Measurements from ENCODE around the gene SMOC1.

Gene SMOC1

DNA sequence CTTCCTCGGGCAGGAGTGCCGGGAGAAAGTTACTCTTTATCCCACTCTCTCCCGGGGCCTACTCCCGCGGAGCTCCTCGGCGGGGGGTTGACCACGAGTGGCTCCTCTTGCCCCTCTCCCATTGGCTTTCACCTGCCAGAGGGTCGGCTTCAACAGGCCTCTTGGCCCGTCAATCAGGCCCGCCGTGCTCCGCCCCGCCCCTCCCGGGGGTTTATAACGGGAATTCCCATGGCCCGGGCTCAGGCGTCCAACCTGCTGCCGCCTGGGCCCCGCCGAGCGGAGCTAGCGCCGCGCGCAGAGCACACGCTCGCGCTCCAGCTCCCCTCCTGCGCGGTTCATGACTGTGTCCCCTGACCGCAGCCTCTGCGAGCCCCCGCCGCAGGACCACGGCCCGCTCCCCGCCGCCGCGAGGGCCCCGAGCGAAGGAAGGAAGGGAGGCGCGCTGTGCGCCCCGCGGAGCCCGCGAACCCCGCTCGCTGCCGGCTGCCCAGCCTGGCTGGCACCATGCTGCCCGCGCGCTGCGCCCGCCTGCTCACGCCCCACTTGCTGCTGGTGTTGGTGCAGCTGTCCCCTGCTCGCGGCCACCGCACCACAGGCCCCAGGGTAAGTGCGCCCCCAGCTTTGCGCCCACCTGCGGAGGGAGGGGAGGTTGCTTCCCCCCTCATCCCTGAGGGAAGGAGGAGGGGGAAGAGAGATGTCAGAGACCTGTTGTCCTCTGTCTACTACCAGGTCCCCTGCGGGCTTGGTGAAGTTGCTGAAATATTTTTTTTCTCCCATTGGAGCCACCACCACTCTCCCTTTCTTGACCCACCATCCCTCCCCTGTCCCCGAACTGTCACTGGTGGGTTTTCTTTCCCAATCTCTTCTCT, at the start of gene SMOC1:
TSS of gene SMOC1 (plus strand) at position 242 of the 869 bp plus-strand sequence. CDS start at position 505, 263 bp downstream.
- no peaks in the 10 kb centered on the region for H3K36me3 Mint-ChIP-seq (ENCODE audit: low read depth)
- intact Hi-C loops (cut with micrococcal nuclease): no loop called here
- peaks cover 54% of the 10 kb centered on the region for H3K27me3 Mint-ChIP-seq
- H3K9me3 Mint-ChIP-seq: no peaks in the 10 kb centered on the region
- no peaks in the 10 kb centered on the region for H3K4me1 Mint-ChIP-seq (ENCODE audit: low read depth)
- H3K4me3 Mint-ChIP-seq: no peak within 1 kb of the TSS
- no peak within 1 kb of the TSS for H3K27ac Mint-ChIP-seq

- no peak overlapping the region for H3K27ac Mint-ChIP-seq
- H3K4me1 Mint-ChIP-seq (ENCODE audit: low read depth): no peaks in the 10 kb centered on the region
- no peaks in the 10 kb centered on the region for H3K9me3 Mint-ChIP-seq
- H3K36me3 Mint-ChIP-seq (ENCODE audit: low read depth): no peaks in the 10 kb centered on the region
- peaks cover 4% of the 10 kb centered on the region for H3K27me3 Mint-ChIP-seq
- no peak overlapping the region for H3K4me3 Mint-ChIP-seq
- intact Hi-C loops (cut with micrococcal nuclease): no loop called here
Observed at GRCh38 chr14:69838881-69839416, 40.3 kb upstream of the SMOC1 start.

- Mint-ChIP-seq H3K36me3 (ENCODE audit: low read depth) (no peaks in the 10 kb centered on the region), H3K27ac (no peak overlapping the region), H3K4me1 (ENCODE audit: low read depth) (no peaks in the 10 kb centered on the region), H3K4me3 (no peak overlapping the region), H3K9me3 (no peaks in the 10 kb centered on the region), H3K27me3 (peaks cover 3% of the 10 kb centered on the region)
- intact Hi-C loops (cut with micrococcal nuclease): no loop called here
Observed at GRCh38 chr14:69839661-69840060, 39.6 kb upstream of the SMOC1 start.

DNA sequence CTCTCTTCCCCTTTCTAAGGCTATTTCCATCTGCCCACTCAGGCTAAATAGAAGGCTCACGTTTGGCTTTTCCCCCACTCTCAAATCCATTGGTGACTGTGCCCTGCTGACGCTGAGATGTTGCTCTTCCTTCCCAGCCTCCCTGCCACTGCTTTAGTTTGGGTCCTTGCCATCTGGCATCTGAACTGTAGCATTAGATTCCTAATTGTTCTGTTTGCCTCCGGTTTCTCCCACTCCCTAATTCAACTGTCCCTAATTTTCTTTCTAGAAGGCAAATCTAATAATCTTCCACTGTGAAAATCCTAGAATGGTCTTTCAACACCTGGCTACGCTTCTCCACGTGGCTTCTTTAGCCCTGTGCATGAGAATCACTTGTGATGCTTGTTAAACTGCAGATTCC, 37.6 kb upstream of the SMOC1 start:
- H3K36me3 Mint-ChIP-seq (ENCODE audit: low read depth): no peaks in the 10 kb centered on the region
- H3K9me3 Mint-ChIP-seq: no peaks in the 10 kb centered on the region
- intact Hi-C loops (cut with micrococcal nuclease): no loop called here
- no peaks in the 10 kb centered on the region for H3K27me3 Mint-ChIP-seq
- no peak overlapping the region for H3K4me3 Mint-ChIP-seq
- H3K4me1 Mint-ChIP-seq (ENCODE audit: low read depth): no peaks in the 10 kb centered on the region
- H3K27ac Mint-ChIP-seq: no peak overlapping the region

DNA sequence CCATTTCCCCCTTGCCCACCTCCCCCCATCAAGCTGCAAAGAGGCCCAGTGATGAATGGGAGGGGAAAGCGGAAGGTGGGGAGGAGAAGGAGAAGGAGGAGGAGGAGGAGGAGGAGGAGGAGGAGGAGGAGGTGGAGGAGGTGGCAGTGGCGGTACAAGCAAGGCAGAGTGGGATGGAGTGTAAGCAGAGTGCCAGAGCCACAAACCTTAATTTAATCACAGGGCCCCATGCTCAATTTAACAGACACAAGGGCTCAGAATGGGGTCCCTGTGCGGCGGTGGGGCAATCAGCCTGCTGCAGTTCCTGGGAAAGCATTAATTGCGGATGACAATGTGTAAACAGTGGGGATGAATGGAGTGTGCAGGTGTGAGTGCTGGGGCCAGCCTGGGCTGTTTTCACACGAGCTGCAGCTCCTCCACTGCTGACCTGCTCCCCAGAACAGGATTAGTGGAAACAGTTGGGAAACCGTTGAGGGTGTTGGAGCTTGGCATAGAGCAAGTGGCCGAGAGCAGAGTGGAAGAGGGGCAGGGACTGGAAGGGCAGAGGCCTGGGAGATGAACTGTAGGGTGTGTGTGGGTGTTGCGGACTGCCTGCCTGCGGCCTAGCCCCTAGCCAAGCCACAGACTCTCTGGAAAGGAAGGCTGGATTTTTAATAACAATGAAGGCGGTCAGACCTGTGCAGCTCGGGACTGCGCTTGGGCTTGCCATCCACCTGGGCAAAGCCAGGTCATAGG, 36.4 kb upstream of the SMOC1 start:
- H3K4me3 Mint-ChIP-seq: no peak overlapping the region
- no peaks in the 10 kb centered on the region for H3K4me1 Mint-ChIP-seq (ENCODE audit: low read depth)
- no peak overlapping the region for H3K27ac Mint-ChIP-seq
- no peaks in the 10 kb centered on the region for H3K9me3 Mint-ChIP-seq
- intact Hi-C loops (cut with micrococcal nuclease): no loop called here
- no peaks in the 10 kb centered on the region for H3K36me3 Mint-ChIP-seq (ENCODE audit: low read depth)
- H3K27me3 Mint-ChIP-seq: peaks cover 2% of the 10 kb centered on the region

DNA sequence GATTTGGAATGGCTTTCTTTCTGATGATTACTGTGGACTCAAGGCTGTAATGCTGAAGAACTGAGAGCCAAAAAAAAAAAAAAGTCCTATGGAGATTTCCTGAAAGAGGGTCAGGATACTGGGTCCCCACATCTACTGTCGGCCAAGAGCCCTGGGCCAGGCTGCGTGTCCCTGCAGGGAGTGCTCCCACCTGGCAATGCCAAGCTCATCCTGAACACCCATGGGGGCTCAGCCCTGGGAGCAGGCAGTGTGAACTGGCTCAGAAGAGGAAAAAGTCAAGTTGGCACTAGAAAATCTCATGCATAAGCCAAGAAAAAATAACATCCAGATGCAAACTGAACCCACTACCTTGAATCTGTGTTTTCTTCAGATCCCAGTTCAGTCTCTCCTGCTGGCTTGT, 35.0 kb upstream of the SMOC1 start:
- intact Hi-C loops (cut with micrococcal nuclease): no loop called here
- Mint-ChIP-seq H3K27ac (no peak overlapping the region), H3K36me3 (ENCODE audit: low read depth) (no peaks in the 10 kb centered on the region), H3K9me3 (no peaks in the 10 kb centered on the region), H3K4me1 (ENCODE audit: low read depth) (no peaks in the 10 kb centered on the region), H3K27me3 (peaks cover 7% of the 10 kb centered on the region), H3K4me3 (no peak overlapping the region)

DNA sequence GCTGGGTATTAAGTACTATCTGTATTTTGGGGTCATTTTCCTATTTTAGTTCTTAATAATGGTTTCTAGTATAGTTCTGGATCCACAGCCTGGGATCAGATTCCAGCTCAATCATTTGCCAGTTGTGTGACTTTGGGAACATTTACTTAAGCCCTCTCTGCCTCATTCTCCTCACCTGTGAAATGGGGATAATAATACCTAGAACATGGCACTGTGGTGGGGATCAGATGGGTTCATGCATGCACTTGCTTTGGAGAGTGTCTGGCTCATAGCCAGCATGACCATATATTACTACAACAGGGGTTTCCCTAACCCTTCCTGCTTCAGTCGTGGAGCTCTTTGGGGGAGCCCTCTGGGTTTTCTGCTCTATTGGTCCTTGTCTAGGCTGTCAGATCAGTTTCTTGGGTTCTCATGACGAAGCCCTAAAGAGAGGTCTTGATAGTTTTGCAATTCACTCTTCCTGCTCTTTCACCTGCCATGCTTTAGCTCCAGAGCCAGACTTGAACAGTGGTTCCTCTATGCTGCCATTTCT, 34.1 kb upstream of the SMOC1 start:
- Mint-ChIP-seq H3K27ac (no peak overlapping the region), H3K36me3 (ENCODE audit: low read depth) (no peaks in the 10 kb centered on the region), H3K4me1 (ENCODE audit: low read depth) (no peaks in the 10 kb centered on the region), H3K4me3 (no peak overlapping the region), H3K27me3 (peaks cover 13% of the 10 kb centered on the region), H3K9me3 (no peaks in the 10 kb centered on the region)
- intact Hi-C loops (cut with micrococcal nuclease): no loop called here

- Mint-ChIP-seq H3K9me3 (no peaks in the 10 kb centered on the region), H3K27ac (no peak overlapping the region), H3K4me3 (no peak overlapping the region), H3K4me1 (ENCODE audit: low read depth) (no peaks in the 10 kb centered on the region), H3K27me3 (peaks cover 14% of the 10 kb centered on the region), H3K36me3 (ENCODE audit: low read depth) (no peaks in the 10 kb centered on the region)
- intact Hi-C loops (cut with micrococcal nuclease): no loop called here
Observed at GRCh38 chr14:69845787-69846186, 33.4 kb upstream of the SMOC1 start.

DNA sequence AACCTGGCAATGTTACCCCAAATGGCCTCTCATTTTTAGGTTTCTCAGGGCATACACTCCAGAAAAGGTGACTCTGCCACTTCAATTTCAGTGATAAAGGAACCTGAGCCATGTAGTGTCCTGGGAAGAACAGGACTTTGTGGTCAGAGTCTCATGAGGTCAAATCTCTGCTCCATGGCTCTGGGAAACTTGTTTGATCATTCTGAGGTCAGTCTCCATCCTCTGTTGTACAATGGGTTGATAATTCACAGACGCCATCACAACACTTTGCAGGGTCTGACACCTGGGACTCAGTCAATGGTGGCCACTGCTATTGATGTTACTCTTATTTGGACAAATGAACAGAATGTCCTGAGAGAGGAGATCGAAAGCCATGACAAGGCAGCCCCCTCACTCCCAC, 31.1 kb upstream of the SMOC1 start:
- Mint-ChIP-seq H3K36me3 (ENCODE audit: low read depth) (no peaks in the 10 kb centered on the region), H3K27me3 (peaks cover 14% of the 10 kb centered on the region), H3K9me3 (no peaks in the 10 kb centered on the region), H3K27ac (no peak overlapping the region), H3K4me3 (no peak overlapping the region), H3K4me1 (ENCODE audit: low read depth) (no peaks in the 10 kb centered on the region)
- intact Hi-C loops (cut with micrococcal nuclease): no loop called here

- Mint-ChIP-seq H3K9me3 (no peaks in the 10 kb centered on the region), H3K4me1 (ENCODE audit: low read depth) (no peaks in the 10 kb centered on the region), H3K27ac (no peak overlapping the region), H3K27me3 (peaks cover 14% of the 10 kb centered on the region), H3K36me3 (ENCODE audit: low read depth) (no peaks in the 10 kb centered on the region), H3K4me3 (no peak overlapping the region)
- intact Hi-C loops (cut with micrococcal nuclease): no loop called here
Observed at GRCh38 chr14:69848903-69849391, 30.3 kb upstream of the SMOC1 start.

DNA sequence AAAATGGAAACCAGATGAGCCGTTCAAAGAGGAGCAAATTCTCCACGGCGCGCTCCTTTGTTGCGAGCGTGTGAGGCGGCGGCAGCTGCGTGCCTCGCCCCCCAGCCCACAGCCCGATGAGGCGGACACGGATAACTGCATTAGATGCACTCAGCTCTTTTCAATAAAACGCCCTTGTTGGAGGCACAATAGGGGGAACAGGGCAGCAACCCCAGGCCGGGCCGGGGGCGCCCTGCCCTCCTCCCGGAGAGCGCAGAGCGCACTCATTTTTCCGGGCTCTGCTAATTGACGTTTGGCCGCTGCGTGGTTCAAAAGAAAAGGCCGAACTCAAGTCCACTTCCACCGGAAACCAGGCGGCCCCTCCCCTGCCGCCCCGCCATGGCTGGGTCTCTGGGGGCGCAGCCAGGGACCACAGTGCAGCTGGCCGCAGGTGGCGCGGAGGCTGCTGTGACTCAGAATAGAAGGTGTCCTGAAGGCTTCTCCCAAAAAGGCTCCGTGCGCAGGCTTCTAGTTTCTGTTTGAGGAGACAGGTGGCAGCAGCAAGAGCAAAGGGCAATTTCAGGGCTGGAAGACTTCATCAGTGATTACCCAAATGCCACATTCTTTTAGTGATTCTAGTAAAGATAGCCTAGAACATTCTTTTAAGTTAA, 29.0 kb upstream of the SMOC1 start:
- Mint-ChIP-seq H3K4me1 (ENCODE audit: low read depth) (no peaks in the 10 kb centered on the region), H3K27me3 (peaks cover 14% of the 10 kb centered on the region), H3K36me3 (ENCODE audit: low read depth) (no peaks in the 10 kb centered on the region), H3K27ac (no peak overlapping the region), H3K4me3 (no peak overlapping the region), H3K9me3 (no peaks in the 10 kb centered on the region)
- intact Hi-C loops (cut with micrococcal nuclease): no loop called here

DNA sequence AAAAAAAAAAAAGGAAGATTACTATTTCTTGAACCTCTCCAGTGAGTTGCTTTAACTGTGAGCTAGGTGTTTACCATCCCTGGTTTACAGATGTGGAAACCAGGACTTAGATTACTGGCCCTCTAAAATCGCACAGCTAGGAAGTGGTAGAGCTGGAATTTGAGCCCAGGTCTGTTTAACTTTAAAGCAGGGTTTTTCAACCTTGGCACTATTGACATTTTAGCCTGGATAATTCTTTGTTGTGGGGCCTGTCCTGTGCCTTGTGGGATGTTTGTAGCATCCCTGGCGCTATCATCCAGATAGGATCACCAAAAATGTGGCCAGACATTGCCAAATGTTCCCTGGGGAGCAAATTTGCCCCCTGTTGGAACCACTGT, 28.5 kb upstream of the SMOC1 start:
- Mint-ChIP-seq H3K4me3 (no peak overlapping the region), H3K27me3 (peaks cover 14% of the 10 kb centered on the region), H3K9me3 (no peaks in the 10 kb centered on the region), H3K4me1 (ENCODE audit: low read depth) (no peaks in the 10 kb centered on the region), H3K27ac (no peak overlapping the region), H3K36me3 (ENCODE audit: low read depth) (no peaks in the 10 kb centered on the region)
- intact Hi-C loops (cut with micrococcal nuclease): no loop called here

- intact Hi-C loops (cut with micrococcal nuclease): loop anchor here (1.0 kb wide), 1 partner anchor 21 kb away; no protein-coding TSS in a partner anchor
- H3K4me1 Mint-ChIP-seq (ENCODE audit: low read depth): no peaks in the 10 kb centered on the region
- no peaks in the 10 kb centered on the region for H3K9me3 Mint-ChIP-seq
- H3K36me3 Mint-ChIP-seq (ENCODE audit: low read depth): no peaks in the 10 kb centered on the region
- no peak overlapping the region for H3K4me3 Mint-ChIP-seq
- H3K27ac Mint-ChIP-seq: no peak overlapping the region
- H3K27me3 Mint-ChIP-seq: peaks cover 12% of the 10 kb centered on the region
Observed at GRCh38 chr14:69852531-69853321, 26.5 kb upstream of the SMOC1 start.
